Subcutaneous adipose tissue (tissue), 4 donors: ENCODE results near the gene RSBN1L. TPM values are rescaled to one million over a fixed set of nuclear protein-coding genes. Genes with fewer than 3 reads are reported as not detected.

ENCODE experiments used
- total RNA-seq, 4 donors: library from RNA; depleted of rRNA; stranded (reverse); fragments of >200 nt; gene quantifications; one replicate each; pipeline ENCODE4 v1.1.0, GENCODE V29; 2016
- TF ChIP-seq, protein P1 (sequence below): fragments of 450-650 bp; IDR thresholded peaks from one replicate; pipeline ENCODE4 v1.5.1; 2016; ENCODE audit warnings: low read depth, mild to moderate bottlenecking, control low read depth, antibody characterized with exemption, moderate library complexity

RSBN1L gene
- total RNA-seq, 4 donors from 2014 or later: 16.0 to 20.6 (median 18.5) TPM

DNA sequence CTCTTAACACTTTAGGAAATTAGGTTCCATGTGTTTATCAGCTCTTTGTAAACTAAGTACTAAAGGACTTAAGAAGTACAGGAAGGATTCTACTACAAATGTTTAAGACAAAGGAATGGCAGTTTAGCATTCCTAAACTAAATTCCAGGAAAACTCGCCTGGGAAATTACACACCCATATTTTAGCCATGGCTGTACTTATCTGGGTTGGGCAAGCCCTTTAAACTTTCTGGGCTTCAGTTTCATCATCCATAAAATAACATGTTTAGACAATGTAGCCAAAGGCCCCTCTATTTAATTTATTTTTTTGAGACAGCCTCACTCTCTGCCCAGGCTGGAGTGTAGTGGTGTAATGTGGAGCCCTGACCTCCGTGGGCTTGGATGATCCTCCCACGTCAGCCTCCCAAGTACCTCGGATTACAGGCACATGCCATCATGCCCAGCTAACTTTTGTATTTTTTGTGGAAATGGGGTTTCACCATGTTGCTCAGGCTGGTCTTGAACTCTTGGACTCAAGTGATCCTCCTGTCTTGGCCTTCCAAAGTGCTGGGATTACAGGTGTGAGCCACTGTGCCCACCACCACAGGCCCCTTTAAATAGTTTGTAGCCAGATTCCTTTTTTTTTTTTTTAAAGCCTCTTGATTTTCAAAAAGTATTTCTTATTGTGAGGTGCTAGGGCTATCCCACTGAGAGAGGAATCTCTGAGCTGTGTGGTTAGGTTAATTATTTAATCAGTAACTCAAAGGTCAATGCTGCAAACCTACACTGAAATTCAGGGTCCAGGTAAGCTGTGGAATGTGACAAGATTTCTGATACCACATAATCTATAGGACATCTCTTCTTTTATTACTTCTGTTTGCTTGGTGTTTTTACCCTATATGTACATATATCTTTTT is 69.9 kb downstream of the RSBN1L start:
- TF ChIP-seq, protein P1, sequence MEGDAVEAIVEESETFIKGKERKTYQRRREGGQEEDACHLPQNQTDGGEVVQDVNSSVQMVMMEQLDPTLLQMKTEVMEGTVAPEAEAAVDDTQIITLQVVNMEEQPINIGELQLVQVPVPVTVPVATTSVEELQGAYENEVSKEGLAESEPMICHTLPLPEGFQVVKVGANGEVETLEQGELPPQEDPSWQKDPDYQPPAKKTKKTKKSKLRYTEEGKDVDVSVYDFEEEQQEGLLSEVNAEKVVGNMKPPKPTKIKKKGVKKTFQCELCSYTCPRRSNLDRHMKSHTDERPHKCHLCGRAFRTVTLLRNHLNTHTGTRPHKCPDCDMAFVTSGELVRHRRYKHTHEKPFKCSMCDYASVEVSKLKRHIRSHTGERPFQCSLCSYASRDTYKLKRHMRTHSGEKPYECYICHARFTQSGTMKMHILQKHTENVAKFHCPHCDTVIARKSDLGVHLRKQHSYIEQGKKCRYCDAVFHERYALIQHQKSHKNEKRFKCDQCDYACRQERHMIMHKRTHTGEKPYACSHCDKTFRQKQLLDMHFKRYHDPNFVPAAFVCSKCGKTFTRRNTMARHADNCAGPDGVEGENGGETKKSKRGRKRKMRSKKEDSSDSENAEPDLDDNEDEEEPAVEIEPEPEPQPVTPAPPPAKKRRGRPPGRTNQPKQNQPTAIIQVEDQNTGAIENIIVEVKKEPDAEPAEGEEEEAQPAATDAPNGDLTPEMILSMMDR: no peak

DNA sequence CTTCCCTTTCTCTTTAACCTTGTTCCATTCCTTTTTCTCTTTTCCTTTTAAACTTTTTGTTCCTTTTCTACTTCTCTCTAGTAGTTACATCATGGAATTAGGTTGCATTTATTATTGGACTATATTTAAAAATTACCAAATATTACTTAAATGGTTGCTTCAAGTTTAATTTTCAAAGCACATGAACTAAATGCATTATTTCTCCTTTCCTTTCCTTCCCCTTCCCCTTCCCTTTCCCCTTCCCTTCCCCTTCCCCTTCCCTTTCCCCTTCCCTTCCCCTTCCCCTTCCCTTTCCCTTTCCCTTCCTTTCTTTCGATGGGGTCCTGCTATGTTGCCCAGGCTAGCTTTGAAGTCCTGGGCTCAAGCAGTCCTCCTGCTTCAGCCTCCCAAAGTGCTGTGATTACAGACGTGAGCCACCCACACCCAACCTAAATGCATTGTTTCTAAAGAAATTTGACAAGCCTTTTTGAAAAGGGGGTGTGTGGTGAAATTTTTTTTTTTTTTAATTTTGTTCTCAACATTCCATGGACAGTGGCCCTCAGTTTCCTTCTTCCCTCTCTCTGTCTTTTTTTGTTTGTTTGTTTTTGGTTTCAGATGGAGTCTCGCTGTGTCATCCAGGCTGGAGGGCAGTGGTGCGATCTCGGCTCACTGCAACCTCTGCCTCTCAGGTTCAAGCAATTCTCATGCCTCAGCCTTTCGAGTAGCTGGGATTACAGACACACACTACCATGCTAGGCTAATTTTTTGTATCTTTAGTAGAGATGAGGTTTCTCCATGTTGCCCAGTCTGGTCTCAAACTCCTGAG is 70.7 kb downstream of the RSBN1L start:
- TF ChIP-seq, protein P1: no peak

DNA sequence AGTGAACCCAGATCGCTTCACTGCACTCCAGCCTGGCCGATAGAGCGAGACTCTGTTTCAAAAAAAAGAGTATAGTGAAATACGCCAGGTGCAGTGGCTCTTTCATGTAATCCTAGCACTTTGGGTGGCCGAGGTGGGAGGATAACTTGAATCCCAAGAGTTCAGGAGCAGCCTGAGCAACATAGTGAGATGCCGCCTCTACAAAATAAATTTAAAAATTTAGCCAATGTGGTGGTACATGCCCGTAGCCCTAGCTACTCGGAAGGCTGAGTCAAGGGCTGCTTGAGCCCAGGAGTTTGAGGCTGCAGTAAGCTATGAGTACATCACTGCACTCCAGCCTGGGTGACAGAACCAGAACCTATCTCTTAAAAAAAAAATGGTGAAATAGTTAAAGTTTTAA is 74.1 kb downstream of the RSBN1L start:
- TF ChIP-seq, protein P1: no peak

DNA sequence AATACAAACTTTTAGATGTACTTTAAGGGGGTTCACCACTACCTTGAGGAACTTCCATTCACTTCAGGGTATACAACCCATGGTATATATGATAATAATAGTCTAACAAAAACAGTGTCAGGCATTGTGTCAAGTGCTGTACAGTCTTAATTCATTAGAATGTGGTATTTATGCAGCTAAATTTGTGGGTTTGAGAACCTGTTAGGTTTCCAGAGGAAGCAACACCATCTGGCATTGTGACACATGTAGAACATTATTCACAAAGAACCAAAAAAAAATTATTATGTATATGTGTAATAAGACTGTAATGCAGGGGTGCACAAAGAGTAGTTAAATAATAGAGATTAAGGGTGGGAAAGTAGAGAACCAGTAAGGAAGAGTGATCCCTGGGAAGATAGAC is 75.6 kb downstream of the RSBN1L start:
- TF ChIP-seq, protein P1: no peak

DNA sequence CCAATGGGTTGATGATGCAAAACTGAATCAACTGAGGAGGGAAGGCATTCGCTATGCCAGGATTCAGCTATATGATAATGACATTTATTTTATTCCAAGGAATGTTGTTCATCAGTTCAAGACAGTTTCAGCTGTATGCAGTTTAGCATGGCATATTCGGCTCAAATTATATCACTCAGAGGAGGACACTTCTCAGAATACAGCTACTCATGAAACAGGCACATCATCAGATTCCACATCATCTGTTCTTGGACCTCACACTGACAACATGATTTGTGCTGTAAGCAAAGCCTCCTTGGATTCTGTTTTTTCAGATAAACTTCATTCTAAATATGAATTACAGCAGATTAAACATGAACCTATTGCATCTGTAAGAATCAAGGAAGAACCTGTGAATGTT is 82.3 kb downstream of the RSBN1L start:
- TF ChIP-seq, protein P1: no peak

DNA sequence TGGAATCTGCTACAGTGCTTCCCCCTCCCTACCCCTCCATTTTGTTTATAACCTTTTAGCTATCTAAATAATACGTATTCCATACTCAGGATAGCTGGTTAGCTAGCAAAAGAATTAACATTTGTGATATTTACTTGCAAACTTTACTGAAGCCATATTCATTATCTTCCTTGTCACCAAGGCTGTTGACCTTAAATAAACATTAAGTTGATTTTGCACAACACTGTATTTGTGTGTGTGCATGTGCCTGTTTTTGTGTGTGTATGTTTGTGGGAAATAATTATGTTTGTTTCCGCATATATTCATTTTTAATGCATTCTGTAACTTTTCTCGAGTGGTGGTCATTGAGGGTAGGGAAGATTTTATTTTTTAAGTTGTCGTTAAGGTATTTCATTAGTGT is 86.1 kb downstream of the RSBN1L start:
- TF ChIP-seq, protein P1: no peak

DNA sequence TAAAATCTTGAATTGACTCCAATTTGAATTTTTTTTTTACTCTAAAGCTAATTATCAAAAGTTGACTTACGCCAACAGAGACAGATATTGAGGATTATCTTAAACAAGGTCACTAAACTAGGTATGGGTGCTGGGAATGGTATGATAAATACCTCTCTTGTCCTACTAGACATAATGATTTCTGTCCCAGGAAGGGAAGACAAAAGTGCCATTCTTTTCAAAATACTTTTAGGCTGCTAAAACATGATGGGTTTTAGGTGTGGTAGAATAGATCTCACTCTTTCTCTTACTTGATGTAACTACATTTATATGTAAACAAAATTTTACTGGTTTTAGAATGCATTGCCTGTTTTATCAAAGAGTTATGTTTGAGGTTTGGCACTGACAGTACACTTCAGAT is 86.9 kb downstream of the RSBN1L start:
- TF ChIP-seq, protein P1: no peak
